ENCODE results near the gene TMCC3.

DNA sequence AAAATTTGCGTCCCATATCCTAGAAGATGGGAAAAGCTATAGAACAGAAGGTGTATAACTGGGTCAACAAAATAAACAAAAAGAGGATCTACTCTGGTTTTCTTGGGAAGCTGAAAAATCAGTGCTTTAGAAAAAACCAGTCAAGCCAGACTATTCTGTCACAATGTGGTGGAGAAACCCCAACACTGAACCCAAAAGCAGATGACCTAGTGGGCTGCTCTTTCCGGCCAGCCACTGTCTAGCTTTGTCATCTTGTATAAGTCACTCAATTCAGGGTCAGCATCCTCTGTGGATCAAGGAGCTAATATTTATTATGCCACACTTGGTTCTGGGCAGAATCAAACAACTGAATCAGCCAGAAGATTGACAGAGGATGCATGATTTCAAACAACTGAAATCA lies 26.6 kb upstream of the TMCC3 start:
- TF ChIP-seq, protein P1, sequence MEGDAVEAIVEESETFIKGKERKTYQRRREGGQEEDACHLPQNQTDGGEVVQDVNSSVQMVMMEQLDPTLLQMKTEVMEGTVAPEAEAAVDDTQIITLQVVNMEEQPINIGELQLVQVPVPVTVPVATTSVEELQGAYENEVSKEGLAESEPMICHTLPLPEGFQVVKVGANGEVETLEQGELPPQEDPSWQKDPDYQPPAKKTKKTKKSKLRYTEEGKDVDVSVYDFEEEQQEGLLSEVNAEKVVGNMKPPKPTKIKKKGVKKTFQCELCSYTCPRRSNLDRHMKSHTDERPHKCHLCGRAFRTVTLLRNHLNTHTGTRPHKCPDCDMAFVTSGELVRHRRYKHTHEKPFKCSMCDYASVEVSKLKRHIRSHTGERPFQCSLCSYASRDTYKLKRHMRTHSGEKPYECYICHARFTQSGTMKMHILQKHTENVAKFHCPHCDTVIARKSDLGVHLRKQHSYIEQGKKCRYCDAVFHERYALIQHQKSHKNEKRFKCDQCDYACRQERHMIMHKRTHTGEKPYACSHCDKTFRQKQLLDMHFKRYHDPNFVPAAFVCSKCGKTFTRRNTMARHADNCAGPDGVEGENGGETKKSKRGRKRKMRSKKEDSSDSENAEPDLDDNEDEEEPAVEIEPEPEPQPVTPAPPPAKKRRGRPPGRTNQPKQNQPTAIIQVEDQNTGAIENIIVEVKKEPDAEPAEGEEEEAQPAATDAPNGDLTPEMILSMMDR (tag by site-specific recombination; IDR thresholded peaks at IDR 0.05) = no peak
- TF ChIP-seq REST (tag by site-specific recombination; IDR thresholded peaks at IDR 0.05) (no peak), MYNN (tag by site-specific recombination; IDR thresholded peaks at IDR 0.05; ENCODE audit: borderline replicate concordance) (no peak), RBAK (tag by site-specific recombination; IDR thresholded peaks at IDR 0.05) (no peak), ZNF292 (tag by site-specific recombination; IDR thresholded peaks at IDR 0.05; ENCODE audit: borderline replicate concordance, low read depth) (no peak)
